ENCODE measurements around the gene HECA.

Gene HECA

DNA sequence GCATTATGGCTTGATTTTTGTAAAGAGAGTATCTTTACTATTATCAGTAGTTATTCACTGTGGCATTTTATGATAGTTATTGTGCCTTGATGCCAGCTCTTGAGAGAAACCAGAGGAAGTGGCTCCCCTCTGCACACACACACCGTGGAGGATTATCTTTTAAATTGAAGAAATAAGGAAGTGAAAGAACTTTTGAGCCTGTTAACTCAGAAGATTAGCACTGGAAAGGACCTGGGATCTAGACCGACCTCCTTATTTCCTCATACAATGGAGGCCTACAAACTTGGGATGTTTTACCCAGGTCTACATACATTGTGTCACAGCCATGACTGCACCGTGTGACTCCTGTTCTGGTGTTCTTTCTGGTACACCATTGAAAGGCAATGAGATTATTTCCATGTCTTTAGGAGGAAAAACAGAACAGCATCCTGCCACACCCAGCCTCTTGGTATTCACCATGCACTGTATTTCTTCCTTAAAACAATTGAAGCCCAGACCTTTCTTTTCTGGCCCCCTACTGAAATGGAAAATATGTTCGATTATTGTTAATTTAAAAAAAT is 40.6 kb downstream of the HECA start:
- no peak overlapping the region for H4K91ac ChIP-seq (ENCODE audit: low read depth, low read length, poor library complexity)
- no peak overlapping the region for H2AFZ ChIP-seq (ENCODE audit: low read length)
- no peak for DNase-seq (ENCODE audit: low spot score)

GRCh38 chr6:139181236-139181635 is 46.4 kb downstream of the HECA start:
- Histone ChIP-seq H4K8ac (ENCODE audit: low read depth, low read length) (no peak overlapping the region), H4K91ac (ENCODE audit: low read depth, low read length, poor library complexity) (no peak overlapping the region), H2BK15ac (ENCODE audit: low read length) (no peak overlapping the region), H3K27me3 (ENCODE audit: control insufficient read depth in 3 of 3, insufficient read depth in 3 of 3, low read depth in 1 of 3, low read length in 3 of 3) (no peaks in the 10 kb centered on the region), H2BK120ac (ENCODE audit: low read depth, low read length) (no peak overlapping the region), H3K14ac (ENCODE audit: low read length) (no peak overlapping the region), H2AK5ac (ENCODE audit: low read depth, low read length) (no peak overlapping the region), H3K9ac (ENCODE audit: low read depth, low read length, poor library complexity) (no peak overlapping the region), H3K4me3 (ENCODE audit: low read length in 2 of 2) (no peak overlapping the region), H3K36me3 (replicated peaks in 1 of 2; ENCODE audit: control insufficient read depth in 2 of 2, insufficient read depth in 2 of 2, low read length in 2 of 2) (peaks cover 1 to 6% of the 10 kb centered on the region in 2 donors), H3K4me1 (ENCODE audit: control insufficient read depth in 2 of 2, insufficient read depth in 1 of 2, low read depth in 1 of 2, low read length in 2 of 2) (no peaks in the 10 kb centered on the region), H3K79me1 (ENCODE audit: low read depth, low read length) (no peaks in the 10 kb centered on the region), H3K4ac (ENCODE audit: low read length) (no peak overlapping the region), H3K27ac (replicated peaks; ENCODE audit: low read length) (no peak overlapping the region), H2BK5ac (ENCODE audit: low read length) (no peak overlapping the region), H2AFZ (ENCODE audit: low read length) (no peak overlapping the region), H3K4me2 (ENCODE audit: insufficient read depth, low read length, poor library complexity, severe bottlenecking) (no peak overlapping the region), H3K9me3 (replicated peaks in 1 of 2; ENCODE audit: control insufficient read depth in 2 of 2, insufficient read depth in 1 of 2, low read depth in 1 of 2, low read length in 2 of 2) (no peaks in the 10 kb centered on the region), H3K18ac (ENCODE audit: low read length) (no peak overlapping the region), H3K23ac (ENCODE audit: low read depth, low read length, poor library complexity) (no peak overlapping the region), H2BK12ac (ENCODE audit: low read length) (no peak overlapping the region)
- DNase-seq (ENCODE audit: low spot score): no peak
- WGBS, 2 donors (ENCODE audit: extremely low coverage in 2 of 2, insufficient read length in 2 of 2, insufficient replicate concordance in 1 of 2): no CpG with 5 or more reads among the region's 6 CpGs

More for the DNA sequence above, 40.6 kb downstream of the HECA start:
- Histone ChIP-seq H3K9ac (ENCODE audit: low read depth, low read length, poor library complexity) (no peak overlapping the region), H3K4me1 (ENCODE audit: control insufficient read depth in 2 of 2, insufficient read depth in 1 of 2, low read depth in 1 of 2, low read length in 2 of 2) (peaks cover 0 to 2% of the 10 kb centered on the region in 2 donors), H4K8ac (ENCODE audit: low read depth, low read length) (no peak overlapping the region), H3K27me3 (ENCODE audit: control insufficient read depth in 3 of 3, insufficient read depth in 3 of 3, low read depth in 1 of 3, low read length in 3 of 3) (peaks cover 0 to 2% (median 0%) of the 10 kb centered on the region in 3 experiments), H3K14ac (ENCODE audit: low read length) (no peak overlapping the region), H3K4ac (ENCODE audit: low read length) (no peak overlapping the region), H2AK5ac (ENCODE audit: low read depth, low read length) (no peak overlapping the region), H3K79me1 (ENCODE audit: low read depth, low read length) (no peaks in the 10 kb centered on the region), H2BK120ac (ENCODE audit: low read depth, low read length) (no peak overlapping the region), H3K9me3 (replicated peaks in 1 of 2; ENCODE audit: control insufficient read depth in 2 of 2, insufficient read depth in 1 of 2, low read depth in 1 of 2, low read length in 2 of 2) (no peaks in the 10 kb centered on the region), H2BK12ac (ENCODE audit: low read length) (no peak overlapping the region), H3K4me2 (ENCODE audit: insufficient read depth, low read length, poor library complexity, severe bottlenecking) (no peak overlapping the region), H3K4me3 (ENCODE audit: low read length in 2 of 2) (no peak overlapping the region), H2BK5ac (ENCODE audit: low read length) (no peak overlapping the region), H2BK15ac (ENCODE audit: low read length) (no peak overlapping the region), H3K27ac (replicated peaks; ENCODE audit: low read length) (no peak overlapping the region), H3K18ac (ENCODE audit: low read length) (no peak overlapping the region), H3K36me3 (replicated peaks in 1 of 2; ENCODE audit: control insufficient read depth in 2 of 2, insufficient read depth in 2 of 2, low read length in 2 of 2) (peaks cover 5 to 17% of the 10 kb centered on the region in 2 donors), H3K23ac (ENCODE audit: low read depth, low read length, poor library complexity) (no peak overlapping the region)
- WGBS, 2 donors (ENCODE audit: extremely low coverage in 2 of 2, insufficient read length in 2 of 2, insufficient replicate concordance in 1 of 2): no CpG with 5 or more reads among the region's 4 CpGs

DNA sequence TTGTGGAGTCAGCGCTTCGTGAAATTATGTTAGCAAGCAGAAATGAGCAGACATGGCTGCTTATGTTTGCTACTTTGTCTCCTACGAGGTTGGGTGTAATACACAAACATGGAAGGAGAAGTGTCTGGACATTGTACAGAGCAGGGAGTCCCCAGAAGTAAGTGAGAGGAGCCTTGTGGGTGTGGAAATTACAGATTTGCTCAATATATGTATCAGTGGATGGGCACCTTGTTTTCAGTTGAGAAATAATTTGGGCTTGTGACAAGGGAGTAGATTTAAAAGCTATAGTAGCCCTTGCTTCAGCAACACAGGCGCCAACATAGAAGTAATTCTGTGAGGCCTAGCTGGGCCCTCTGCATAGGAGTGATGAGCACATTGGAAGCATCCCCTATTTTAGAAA is 49.2 kb downstream of the HECA start:
- H3K27ac ChIP-seq (replicated peaks; ENCODE audit: low read length): no peak overlapping the region
- DNase-seq (ENCODE audit: low spot score): no peak
- H4K91ac ChIP-seq (ENCODE audit: low read depth, low read length, poor library complexity): no peak overlapping the region
- no peak overlapping the region for H3K9ac ChIP-seq (ENCODE audit: low read depth, low read length, poor library complexity)
- WGBS, 2 donors (ENCODE audit: extremely low coverage in 2 of 2, insufficient read length in 2 of 2, insufficient replicate concordance in 1 of 2): no CpG with 5 or more reads among the region's 4 CpGs
- H3K4me2 ChIP-seq (ENCODE audit: insufficient read depth, low read length, poor library complexity, severe bottlenecking): no peak overlapping the region
- no peak overlapping the region for H2AFZ ChIP-seq (ENCODE audit: low read length)
- no peak overlapping the region for H3K23ac ChIP-seq (ENCODE audit: low read depth, low read length, poor library complexity)
- no peaks in the 10 kb centered on the region for H3K27me3 ChIP-seq (ENCODE audit: control insufficient read depth in 3 of 3, insufficient read depth in 3 of 3, low read depth in 1 of 3, low read length in 3 of 3)
- H3K14ac ChIP-seq (ENCODE audit: low read length): no peak overlapping the region
- H2AK5ac ChIP-seq (ENCODE audit: low read depth, low read length): no peak overlapping the region
- H3K9me3 ChIP-seq (replicated peaks in 1 of 2; ENCODE audit: control insufficient read depth in 2 of 2, insufficient read depth in 1 of 2, low read depth in 1 of 2, low read length in 2 of 2): no peaks in the 10 kb centered on the region
- H3K4ac ChIP-seq (ENCODE audit: low read length): no peak overlapping the region
- H4K8ac ChIP-seq (ENCODE audit: low read depth, low read length): no peak overlapping the region
- no peak overlapping the region for H3K4me3 ChIP-seq (ENCODE audit: low read length in 2 of 2)
- no peaks in the 10 kb centered on the region for H3K4me1 ChIP-seq (ENCODE audit: control insufficient read depth in 2 of 2, insufficient read depth in 1 of 2, low read depth in 1 of 2, low read length in 2 of 2)
- peaks cover 0 to 1% of the 10 kb centered on the region in 2 donors for H3K36me3 ChIP-seq (replicated peaks in 1 of 2; ENCODE audit: control insufficient read depth in 2 of 2, insufficient read depth in 2 of 2, low read length in 2 of 2)
- H3K18ac ChIP-seq (ENCODE audit: low read length): no peak overlapping the region
- no peak overlapping the region for H2BK15ac ChIP-seq (ENCODE audit: low read length)
- no peak overlapping the region for H2BK120ac ChIP-seq (ENCODE audit: low read depth, low read length)
- no peak overlapping the region for H2BK5ac ChIP-seq (ENCODE audit: low read length)
- H3K79me1 ChIP-seq (ENCODE audit: low read depth, low read length): no peaks in the 10 kb centered on the region
- no peak overlapping the region for H2BK12ac ChIP-seq (ENCODE audit: low read length)

GRCh38 chr6:139184459-139184858 is 49.6 kb downstream of the HECA start:
- Histone ChIP-seq H2BK12ac (ENCODE audit: low read length) (no peak overlapping the region), H3K36me3 (replicated peaks in 1 of 2; ENCODE audit: control insufficient read depth in 2 of 2, insufficient read depth in 2 of 2, low read length in 2 of 2) (peaks cover 0 to 1% of the 10 kb centered on the region in 2 donors), H2AFZ (ENCODE audit: low read length) (no peak overlapping the region), H4K91ac (ENCODE audit: low read depth, low read length, poor library complexity) (no peak overlapping the region), H3K4me1 (ENCODE audit: control insufficient read depth in 2 of 2, insufficient read depth in 1 of 2, low read depth in 1 of 2, low read length in 2 of 2) (no peaks in the 10 kb centered on the region), H2BK120ac (ENCODE audit: low read depth, low read length) (no peak overlapping the region), H3K18ac (ENCODE audit: low read length) (no peak overlapping the region), H3K79me1 (ENCODE audit: low read depth, low read length) (no peaks in the 10 kb centered on the region), H3K9me3 (replicated peaks in 1 of 2; ENCODE audit: control insufficient read depth in 2 of 2, insufficient read depth in 1 of 2, low read depth in 1 of 2, low read length in 2 of 2) (no peaks in the 10 kb centered on the region), H3K4me3 (ENCODE audit: low read length in 2 of 2) (no peak overlapping the region), H2AK5ac (ENCODE audit: low read depth, low read length) (no peak overlapping the region), H3K14ac (ENCODE audit: low read length) (no peak overlapping the region), H3K23ac (ENCODE audit: low read depth, low read length, poor library complexity) (no peak overlapping the region), H3K4me2 (ENCODE audit: insufficient read depth, low read length, poor library complexity, severe bottlenecking) (no peak overlapping the region), H3K9ac (ENCODE audit: low read depth, low read length, poor library complexity) (no peak overlapping the region), H3K4ac (ENCODE audit: low read length) (no peak overlapping the region), H2BK15ac (ENCODE audit: low read length) (no peak overlapping the region), H4K8ac (ENCODE audit: low read depth, low read length) (no peak overlapping the region), H3K27me3 (ENCODE audit: control insufficient read depth in 3 of 3, insufficient read depth in 3 of 3, low read depth in 1 of 3, low read length in 3 of 3) (no peaks in the 10 kb centered on the region), H3K27ac (replicated peaks; ENCODE audit: low read length) (no peak overlapping the region), H2BK5ac (ENCODE audit: low read length) (no peak overlapping the region)
- no CpG with 5 or more reads among the region's 3 CpGs for WGBS, 2 donors (ENCODE audit: extremely low coverage in 2 of 2, insufficient read length in 2 of 2, insufficient replicate concordance in 1 of 2)
- no peak for DNase-seq (ENCODE audit: low spot score)

All from neuronal stem cell (in vitro differentiated cells).